ENCODE results near the gene STAU1. TPM values are rescaled to one million over a fixed set of nuclear protein-coding genes. Genes with fewer than 3 reads are reported as not detected.

Gene STAU1
- total and polyA plus RNA-seq, 2 of the 13 experiments (the other 11 are each of a cell fraction or from before 2014, with no cell fraction given): 119 to 133 TPM

DNA sequence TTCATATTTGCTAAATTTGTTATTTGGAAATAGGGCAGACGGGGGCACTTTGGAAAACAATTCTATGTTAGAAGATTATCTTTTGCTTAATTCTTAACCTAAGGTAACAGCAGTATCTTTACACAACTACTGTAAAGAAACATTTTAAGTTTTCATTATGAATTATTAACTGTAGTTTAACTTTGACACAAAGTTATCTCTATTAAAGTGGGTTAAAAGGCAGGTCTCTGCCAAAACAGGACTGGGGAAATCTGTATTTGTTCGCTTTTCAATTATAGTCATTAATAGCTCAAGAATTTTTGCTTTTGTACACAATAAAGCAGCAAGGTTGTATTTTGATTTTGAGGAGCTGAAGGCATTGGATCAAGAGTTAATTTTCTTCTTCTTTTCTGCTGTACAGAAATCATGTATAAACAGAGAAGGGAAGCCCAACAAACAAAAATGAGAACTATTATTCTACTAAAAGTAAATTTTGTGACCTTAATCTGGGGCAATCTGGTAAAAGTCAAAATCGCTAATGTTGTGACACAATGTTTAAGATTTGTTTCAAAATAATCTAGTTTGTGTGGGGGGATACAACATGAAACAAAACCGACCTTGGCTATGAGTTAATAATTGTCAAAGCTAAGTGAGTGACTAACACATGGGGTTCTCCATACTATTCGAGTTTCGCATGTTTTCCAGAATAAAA, 2.9 kb downstream of the STAU1 start (continued):
- TF ChIP-seq, protein P1, sequence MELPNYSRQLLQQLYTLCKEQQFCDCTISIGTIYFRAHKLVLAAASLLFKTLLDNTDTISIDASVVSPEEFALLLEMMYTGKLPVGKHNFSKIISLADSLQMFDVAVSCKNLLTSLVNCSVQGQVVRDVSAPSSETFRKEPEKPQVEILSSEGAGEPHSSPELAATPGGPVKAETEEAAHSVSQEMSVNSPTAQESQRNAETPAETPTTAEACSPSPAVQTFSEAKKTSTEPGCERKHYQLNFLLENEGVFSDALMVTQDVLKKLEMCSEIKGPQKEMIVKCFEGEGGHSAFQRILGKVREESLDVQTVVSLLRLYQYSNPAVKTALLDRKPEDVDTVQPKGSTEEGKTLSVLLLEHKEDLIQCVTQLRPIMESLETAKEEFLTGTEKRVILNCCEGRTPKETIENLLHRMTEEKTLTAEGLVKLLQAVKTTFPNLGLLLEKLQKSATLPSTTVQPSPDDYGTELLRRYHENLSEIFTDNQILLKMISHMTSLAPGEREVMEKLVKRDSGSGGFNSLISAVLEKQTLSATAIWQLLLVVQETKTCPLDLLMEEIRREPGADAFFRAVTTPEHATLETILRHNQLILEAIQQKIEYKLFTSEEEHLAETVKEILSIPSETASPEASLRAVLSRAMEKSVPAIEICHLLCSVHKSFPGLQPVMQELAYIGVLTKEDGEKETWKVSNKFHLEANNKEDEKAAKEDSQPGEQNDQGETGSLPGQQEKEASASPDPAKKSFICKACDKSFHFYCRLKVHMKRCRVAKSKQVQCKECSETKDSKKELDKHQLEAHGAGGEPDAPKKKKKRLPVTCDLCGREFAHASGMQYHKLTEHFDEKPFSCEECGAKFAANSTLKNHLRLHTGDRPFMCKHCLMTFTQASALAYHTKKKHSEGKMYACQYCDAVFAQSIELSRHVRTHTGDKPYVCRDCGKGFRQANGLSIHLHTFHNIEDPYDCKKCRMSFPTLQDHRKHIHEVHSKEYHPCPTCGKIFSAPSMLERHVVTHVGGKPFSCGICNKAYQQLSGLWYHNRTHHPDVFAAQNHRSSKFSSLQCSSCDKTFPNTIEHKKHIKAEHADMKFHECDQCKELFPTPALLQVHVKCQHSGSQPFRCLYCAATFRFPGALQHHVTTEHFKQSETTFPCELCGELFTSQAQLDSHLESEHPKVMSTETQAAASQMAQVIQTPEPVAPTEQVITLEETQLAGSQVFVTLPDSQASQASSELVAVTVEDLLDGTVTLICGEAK (IDR thresholded peaks at IDR 0.05): no peak
- TF ChIP-seq, protein P1 (CRISPR knock-in tag; IDR thresholded peaks at IDR 0.05): no peak
- TF ChIP-seq MYPOP (CRISPR knock-in tag; IDR thresholded peaks at IDR 0.05) (no peak), ETV6 (CRISPR knock-in tag; conservative IDR thresholded peaks at IDR 0.05) (no peak), ZNF142 (CRISPR knock-in tag; IDR thresholded peaks at IDR 0.05) (no peak), TCF12 (IDR thresholded peaks at IDR 0.05) (no peak), TCF12 (CRISPR knock-in tag; IDR thresholded peaks at IDR 0.05) (no peak), TBX3 (IDR thresholded peaks at IDR 0.05; ENCODE audit: borderline replicate concordance) (no peak), ZNF891 (CRISPR knock-in tag; IDR thresholded peaks at IDR 0.05) (no peak), JARID2 (CRISPR knock-in tag; IDR thresholded peaks at IDR 0.05; ENCODE audit: insufficient replicate concordance) (no peak), ZNF367 (CRISPR knock-in tag; IDR thresholded peaks at IDR 0.05; ENCODE audit: borderline replicate concordance) (no peak), ZNF557 (CRISPR knock-in tag; IDR thresholded peaks at IDR 0.05) (no peak), ZNF790 (CRISPR knock-in tag; IDR thresholded peaks at IDR 0.05; ENCODE audit: borderline replicate concordance) (no peak), RFX5 (IDR thresholded peaks at IDR 0.05; ENCODE audit: low read depth, low read length) (no peak), KDM1A (CRISPR knock-in tag; IDR thresholded peaks at IDR 0.05) (no peak)
